NCI-H748 (cell line): ENCODE measurements around the gene P4HB.

Experiments
- DNase-seq: peaks from one replicate; lab custom pipeline; 2025; ENCODE audit not compliant: unreplicated experiment; lab: John Stamatoyannopoulos, UW

P4HB gene

DNA sequence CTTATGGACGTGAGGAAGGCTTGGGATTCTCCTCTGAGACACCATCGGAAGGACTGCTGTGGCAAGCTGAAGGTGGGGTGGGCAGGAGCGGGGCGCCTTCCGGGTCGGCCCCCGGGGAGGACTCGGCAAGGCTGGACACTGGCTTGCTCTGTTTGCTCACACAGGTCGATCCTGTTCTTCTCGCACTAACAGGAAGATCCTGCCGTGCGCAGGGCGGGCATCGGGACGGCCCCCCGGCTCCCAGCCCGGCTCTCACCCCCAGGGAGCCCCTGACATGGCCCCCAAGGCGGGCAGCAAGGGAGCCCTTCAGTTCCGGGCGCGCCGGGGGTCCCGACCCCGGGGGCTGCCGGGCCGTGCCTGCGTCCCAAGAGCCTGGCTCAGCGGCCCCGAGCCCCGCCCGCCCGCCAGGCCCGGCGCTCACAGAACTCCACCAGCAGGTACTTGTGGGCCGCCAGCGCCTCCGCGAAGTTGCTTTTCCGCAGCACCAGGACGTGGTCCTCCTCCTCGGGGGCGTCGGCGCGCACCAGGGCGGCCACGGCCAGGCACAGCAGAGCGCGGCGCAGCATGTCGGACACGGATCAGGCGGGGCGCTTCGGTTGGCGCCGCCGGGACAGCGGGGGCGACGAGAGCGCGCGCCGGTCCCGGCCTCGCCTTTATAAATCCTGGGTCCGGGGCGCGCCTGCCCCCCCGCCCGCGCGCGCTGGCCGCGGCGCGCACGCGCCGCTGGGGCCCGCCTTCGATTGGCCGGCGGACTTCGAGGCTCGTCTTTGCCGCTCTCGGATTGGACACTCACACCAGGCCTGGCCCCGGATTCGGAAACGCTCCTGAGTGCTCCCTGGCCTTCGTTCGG lies at the start of gene P4HB:
P4HB (minus strand) TSS at position 630 of the 850 bp plus-strand sequence; CDS start at position 566, 64 bp downstream.
- peak; percentile 59 for DNase-seq

DNA sequence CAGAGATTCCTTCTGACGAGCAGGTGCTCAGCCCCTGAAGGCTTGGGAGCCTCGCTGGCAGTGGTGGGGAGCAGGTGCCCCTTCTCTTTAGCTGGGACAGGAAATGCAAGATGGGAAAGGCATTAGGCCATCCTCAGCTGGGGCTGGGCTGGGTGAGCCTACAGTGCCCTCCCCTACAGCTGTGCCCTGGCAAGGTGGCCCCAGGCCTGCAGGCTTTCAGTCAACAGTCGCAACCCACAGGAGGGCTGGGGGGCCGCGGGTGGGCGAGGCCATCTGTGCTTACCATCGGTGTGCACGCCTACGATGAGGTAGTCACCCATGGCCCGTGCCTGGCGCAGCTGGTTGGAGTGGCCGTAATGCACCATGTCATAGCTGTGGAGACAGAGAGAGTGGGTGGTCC lies 48.9 kb upstream of the P4HB start:
- DNase-seq: no peak

DNA sequence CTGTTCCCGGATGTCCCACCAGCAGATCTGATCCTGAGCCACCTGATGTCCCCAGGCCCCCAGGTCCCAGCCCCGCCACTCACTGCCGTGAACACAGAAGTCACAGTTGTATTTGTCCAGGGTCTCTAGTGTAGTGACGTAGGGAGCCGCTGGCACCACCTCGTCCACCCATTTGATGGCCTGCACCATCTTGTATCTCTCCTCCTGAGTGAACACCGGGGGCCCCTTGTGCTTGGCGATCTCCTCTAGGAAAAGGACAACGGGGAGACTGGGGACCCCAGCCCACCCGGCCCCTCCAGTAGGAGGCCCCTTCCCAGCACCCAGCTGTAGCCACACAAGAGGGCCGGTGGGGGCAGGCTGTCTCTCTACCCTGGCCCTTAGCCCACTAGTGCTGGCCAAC lies 48.5 kb upstream of the P4HB start:
- DNase-seq: no peak

DNA sequence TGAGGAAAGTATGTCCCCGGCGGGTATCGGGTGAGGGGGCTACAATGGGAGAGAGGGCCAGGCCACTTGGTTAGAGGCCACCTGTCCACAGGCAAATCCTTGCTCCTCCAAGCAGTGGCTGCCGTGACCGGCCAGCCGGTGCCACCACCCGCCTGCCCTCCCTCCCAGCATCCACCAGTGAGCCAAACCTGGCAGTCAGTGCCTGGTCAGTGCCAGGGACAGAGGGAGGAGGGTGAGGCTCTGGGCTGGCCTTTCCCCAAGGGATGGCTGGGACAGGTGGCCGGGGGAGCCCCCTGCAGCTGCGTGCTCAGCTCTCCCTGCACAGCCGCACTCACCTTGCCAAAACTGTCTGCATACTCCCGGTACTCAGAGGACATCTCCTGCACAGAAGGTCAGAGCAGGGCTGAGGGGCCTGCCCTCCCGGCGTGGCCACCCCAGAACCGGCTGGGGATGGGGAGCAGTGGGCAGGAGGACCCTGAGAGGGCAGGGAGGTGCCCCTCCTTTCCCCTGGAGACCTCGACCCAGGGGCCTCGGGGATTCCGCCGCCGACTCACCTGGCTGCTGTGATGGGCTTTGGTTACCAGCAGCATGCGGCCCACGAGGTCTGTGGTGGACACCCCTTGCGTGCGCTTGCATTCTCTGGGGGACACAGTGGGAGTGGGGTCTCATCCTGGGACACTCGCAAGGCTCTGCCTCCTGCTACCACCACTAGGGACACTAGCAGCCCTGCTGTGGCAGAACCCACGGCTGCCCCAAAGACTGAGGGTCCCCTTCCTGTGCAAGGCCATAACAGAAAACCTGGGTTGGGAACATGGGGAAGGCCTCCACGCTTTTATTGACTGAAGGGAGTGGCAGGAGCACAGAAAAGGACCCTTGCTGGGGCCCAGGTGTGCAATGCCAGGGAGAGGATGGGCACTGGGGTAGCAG lies 47.1 kb upstream of the P4HB start:
- no peak for DNase-seq

DNA sequence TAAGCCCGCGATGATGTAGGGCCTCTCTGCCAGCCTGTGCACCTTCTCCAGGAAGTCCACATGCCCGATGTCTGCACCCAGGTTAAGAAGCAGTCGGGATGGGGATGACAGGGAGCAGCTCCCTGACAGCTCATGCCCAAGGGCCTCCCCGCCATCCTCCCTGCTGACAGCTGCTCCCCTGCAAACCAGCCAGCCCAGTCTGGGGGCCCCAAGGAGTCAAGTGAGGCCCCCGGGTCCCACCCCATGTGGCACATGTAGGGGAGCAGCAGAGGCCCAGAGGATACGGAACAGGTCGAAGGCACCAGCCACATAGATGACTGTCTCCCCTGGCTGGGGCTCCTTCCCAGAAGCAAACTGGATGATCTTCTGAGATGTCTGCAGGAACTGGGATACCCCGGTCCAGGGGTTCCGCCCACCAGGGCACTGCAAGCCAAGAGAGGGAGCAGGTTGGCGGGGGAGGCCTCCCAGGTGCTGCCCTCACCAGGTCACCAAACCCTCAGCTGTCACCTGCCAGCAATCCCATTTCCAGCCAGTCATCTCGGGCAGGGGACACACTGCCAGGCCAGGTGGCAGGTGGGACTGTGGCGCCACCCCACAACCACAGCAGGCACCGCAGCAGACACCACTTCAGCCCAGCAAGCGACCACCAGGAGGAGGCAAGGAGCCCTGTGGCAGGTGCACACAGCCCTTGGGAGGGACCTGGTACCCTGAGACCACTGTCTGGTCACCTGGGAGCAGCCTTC lies 46.3 kb upstream of the P4HB start:
- peak; percentile 23 for DNase-seq

DNA sequence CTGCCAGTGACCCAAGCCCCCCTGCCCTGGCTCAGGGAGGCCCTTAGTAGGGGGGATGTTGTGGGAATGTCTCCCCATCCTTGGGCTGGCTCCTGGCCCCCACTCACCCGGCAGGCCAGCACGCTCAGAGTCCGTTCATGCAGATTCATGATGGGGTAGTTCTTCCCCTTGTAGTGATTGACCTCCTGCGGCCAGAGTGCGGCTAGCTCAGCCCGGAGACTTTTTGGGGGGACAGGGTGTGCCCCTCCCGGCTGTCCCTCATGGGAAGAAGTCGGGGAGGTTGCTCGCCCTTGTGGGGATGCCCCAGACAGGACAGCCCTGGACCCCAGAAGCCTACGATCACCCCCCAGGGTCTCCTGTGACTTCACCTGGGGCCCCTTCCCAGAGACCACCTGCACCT lies 45.7 kb upstream of the P4HB start:
- no peak for DNase-seq

DNA sequence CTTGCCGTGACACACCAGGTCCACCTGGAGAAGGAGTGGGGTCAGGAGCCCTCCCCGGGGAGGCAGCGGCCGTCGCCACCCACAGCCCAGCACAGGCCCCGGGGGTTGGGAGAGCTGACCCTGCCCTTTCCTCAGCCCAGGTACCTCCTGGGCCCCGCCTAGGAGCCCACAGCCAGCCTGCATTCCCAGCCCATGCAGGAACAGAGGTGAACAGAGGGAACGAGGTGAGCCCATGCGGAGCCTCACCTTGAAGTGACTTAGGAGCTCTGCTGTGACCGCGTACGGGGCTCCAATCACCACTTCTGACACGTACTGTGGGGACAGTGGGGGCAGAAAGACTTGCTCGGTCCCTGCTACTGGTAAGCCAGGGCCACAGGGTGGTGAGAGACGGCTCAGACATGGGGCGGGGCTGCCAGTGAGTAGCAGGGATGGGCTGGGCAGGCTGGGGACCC lies 45.1 kb upstream of the P4HB start:
- DNase-seq: no peak

DNA sequence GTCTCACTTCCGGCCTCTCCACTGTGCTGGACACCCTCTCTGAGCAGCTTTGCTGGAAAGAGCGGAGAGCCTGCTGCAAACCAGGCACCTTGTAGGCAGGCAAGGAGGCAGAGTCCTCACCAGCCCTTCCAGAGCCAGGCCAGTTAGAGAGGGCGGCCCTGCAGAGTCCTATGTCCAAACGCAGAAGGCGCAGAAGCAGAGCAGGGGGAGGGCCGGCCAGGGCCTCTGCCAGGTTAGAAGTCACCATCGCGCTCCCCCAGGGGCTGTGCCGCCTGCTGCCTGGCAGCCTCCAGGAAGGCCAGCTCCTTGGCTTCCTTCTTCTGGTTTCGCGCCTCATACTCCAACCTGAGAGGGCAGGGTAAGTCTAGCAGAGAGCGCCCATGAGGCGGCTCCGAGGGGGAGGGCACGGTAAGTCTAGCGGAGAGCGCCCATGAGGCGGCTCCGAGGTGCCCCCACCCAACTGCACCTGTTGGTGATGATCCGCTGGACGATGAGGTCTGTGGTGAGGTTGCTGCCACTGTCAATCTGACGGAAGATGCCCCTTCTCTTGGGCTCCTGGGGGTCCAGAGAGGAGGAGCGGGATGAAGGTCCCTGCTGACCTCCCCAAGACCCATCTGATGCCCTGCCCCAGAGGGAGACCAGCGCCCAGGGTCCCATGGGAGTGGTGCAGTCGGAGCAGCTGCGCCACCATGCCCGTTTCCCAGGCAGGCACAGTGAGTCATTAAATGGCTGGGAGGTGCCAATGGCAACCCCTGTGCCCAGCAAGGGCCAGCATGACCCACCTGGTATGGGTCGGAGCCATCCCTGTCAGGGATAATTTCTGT lies 44.5 kb upstream of the P4HB start:
- no peak for DNase-seq

DNA sequence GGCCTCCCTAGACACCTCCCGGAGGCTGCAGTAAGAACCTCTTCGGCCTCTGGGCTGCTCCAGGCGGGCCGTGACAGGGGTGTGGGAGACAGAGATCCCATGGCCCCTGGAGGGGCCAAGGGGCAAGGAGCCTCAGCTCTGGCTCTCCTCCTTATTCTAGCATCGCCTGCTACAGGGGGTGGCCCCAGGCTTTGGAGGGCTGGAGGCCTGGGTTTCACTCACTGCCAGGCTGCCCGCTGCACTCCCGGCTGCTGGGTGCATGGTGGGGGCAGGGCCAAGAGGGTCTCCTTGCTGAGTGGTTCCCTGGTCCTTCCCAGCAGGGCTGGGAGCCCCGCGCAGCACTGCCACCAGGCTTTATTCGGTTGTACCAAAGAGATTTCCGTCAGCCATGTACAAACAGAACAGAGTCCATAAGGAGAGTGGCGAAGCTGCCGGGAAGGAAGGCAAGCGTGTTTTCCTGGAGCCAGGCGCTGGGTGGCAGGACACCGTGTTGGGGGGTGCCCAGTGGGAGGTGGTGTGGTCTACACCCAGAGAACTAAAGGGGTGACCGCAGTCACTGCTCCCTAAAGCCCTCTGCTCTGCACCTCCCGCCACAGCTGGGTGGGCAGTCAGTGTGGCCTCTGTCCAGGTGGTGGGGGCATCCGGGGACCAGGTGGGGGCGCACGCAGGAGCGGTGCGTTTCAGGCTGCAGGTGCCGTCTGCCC lies 43.7 kb upstream of the P4HB start:
- DNase-seq: no peak

DNA sequence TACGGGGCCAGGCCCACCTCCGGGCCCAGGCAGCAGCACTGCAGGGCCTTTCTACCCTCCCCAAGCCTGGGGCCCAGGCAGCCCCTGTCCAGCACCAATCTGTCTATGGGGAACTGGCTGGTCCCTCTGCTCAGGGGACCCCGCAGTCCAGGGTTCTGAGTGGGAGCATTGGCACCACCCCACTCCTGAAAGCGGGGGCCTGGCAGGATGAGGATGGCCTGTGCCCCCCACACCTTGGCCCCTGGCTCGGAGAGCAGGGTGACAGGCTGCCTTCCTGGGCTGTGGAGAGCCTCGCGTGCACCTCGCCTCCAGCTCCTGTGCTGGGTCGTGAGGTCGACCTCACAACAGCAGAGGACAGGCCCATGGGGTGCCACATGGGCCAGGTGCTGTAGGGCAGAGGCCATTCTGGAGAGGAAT lies 43.1 kb upstream of the P4HB start:
- DNase-seq: no peak

DNA sequence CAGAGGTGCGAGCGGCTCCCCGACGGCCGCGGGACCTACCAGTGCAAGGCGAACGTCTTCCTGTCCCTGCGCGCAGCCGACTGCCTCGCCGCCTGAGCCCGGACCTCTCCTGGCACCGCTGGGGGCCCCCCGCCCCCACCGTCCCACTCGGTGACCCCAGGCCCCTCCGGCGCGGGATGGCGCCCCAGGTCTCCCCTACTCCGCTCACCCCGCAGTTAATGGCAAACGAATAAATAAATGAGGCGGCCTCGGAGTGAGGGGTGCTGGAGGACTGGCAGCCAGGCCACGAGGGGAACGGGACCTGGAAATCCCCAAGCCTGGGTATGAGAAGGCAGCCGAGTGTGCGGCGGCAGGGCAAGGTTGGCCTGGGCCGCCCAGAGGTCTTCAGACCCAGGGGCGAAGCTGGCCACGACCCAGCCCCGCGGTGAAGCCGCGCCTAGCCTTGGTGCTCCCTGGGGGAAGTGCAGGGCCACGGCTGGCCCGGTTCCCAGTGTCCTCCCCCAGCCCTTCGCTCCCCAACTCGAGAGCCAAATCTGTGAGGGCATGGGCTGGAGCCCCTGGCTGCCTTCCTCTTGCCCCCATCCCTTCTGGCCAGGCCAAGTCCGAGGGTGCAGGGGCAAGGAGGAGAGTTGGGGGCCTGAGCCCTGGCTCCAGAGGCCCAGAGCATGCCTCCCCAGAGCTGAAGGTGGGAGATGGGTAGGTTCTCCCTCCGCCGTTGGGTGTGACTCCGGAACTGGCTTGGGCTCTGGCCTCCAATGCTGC lies 42.5 kb upstream of the P4HB start:
- no peak for DNase-seq

DNA sequence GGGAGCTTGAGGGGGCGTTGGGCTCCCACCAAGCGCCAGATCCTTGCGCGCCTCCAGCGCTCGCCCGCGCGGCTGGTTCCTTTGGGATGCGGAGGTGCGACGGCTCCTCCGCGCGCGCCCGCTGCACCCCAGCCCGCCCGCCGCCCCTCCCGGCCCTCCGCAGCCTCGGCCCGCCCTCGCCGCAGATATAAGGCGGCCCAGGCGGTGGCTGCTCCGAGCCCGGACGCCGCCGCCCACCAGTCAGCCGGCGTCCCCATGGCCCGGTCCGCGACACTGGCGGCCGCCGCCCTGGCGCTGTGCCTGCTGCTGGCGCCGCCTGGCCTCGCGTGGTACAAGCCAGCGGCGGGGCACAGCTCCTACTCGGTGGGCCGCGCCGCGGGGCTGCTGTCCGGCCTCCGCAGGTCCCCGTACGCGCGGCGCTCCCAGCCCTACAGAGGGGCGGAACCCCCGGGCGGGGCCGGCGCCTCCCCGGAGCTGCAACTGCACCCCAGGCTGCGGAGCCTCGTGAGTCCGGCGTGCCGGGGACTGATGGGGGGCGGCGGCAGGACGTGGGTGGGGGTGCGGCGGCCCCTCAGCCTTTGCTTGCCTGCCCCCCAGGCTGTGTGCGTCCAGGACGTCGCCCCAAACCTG lies 41.8 kb upstream of the P4HB start, which contains the start of gene NPB:
NPB (plus strand) TSS at position 216 of the 630 bp plus-strand sequence; CDS start at position 256, 40 bp downstream.
- peak; percentile 58 for DNase-seq

DNA sequence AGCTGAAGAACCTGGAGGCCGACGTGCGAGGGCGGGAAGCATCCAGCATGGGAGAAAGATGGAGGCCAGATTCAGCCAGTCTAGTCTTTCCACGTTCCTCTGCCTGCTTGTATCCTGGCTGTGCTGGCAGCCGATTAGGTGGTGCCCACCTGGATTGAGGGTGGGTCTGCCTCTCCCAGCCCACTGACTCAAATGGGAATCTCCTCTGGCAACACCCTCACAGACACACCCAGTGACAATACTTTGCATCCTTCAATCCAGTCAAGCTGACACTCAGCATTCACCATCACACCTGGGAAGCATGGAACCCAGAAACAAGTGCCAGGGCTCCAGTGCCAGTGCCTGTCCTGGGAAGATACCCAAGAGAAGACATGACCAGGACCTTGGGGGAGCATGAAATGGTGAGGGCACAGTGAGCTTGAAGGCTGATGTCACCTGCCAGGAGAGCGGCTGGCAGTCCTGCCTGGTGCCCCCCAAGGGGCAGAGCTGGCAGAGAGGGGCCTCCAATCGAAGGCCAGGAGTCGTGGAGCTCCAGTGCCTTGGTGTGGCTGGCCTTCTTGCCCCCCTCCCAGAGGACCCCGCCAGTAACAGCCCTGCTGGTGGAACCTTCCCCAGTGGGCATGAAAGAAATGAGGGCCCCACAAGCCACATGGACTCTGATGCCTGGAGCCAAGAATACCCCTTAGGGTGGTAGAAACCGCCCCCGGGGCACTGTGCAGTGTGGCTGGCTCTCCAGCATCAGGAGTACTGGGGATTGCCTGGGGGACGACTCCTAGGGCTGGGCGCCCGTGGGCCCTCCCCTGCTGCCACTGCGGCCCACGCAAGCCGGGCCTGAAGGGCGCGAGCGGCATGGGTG lies 41.1 kb upstream of the P4HB start:
- DNase-seq: no peak

DNA sequence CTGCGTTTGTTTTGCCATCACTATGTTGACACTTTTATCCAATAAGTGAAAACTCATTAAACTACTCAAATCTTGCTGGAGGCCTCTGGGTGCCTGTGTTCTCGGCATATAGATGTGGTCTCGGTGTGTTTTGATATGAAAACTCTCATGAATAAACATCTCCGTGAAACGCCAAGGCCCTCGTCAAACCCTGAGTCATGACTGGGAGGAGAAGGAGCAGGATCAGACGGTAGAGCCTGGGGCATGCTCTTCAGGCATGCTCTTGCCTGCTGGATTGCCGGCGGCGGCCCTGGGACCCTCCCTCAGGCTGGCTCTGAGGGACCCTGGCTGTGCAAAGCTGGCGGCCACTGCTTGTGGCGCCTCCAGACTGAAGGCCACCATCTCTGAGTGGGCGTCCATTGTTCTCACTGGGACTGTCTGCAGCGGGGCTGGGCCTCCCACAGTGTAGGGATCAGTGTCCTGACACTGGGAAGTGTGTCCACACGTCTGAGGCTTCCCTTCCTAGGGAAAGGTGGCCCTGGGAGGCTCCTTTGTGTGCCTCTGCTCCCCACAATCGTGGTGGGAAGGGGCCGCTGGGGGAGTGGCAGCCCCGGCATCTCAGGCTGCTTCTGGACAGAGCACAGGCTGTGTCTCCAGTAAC lies 40.0 kb upstream of the P4HB start:
- DNase-seq: no peak

DNA sequence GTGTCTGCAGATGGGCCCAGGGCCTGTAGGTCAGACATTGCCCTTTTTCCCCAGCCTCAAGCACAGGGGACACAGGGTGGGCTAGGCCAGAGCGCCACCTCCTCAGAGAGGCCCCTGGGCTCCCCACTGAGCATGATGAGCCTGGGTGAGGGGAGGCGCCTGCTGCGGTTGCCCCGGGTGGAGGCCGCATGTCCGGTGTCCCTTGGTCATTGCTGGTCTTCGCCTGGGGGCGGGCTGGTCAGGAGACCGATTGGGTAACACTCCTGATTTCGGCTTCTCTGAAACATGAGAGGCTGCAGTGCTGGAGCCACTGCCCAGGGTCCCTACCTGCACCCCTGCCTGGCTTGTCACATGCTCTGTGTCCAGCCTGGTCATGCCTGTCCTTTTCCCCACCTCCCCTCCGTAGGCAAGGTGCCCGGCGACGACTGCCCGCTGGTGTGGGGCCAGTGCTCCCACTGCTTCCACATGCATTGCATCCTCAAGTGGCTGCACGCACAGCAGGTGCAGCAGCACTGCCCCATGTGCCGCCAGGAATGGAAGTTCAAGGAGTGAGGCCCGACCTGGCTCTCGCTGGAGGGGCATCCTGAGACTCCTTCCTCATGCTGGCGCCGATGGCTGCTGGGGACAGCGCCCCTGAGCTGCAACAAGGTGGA lies 39.3 kb upstream of the P4HB start:
- DNase-seq: no peak

DNA sequence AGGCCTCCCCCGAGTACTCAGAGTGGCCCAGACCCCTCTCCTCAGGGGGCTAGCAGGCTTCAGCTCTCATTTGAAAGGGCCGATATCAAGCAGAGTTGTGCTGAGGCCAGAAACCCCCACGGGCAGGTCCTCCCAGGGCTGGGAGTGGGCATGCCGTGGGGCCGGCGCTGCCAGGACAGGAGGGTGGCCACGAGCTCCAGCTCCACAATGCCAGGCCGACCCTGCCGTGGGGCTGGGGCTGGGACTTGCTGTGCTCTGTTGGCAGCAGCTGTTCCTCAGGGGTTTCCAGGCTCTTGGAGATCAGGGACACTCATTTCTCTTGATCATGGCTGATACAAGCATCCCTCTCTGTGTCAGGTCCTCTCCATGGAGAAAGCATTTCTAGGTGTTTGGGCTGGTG lies 38.5 kb upstream of the P4HB start:
- DNase-seq: no peak
